Kidney (tissue), 14 donors: ENCODE data around the gene LPCAT4. TPM values are rescaled to one million over a fixed set of nuclear protein-coding genes. Genes with fewer than 3 reads are reported as not detected.
A peak's percentile ranks its signal among the peaks of the same experiment; 100 is the strongest.

ENCODE experiments used
- DNase-seq, 5 donors: peaks; one replicate each; pipeline ENCODE4 v3.0.0-alpha.2; 2013 to 2020
- FAIRE-seq: peaks from 2 replicates; lab custom pipeline; 2012; peaks lifted over from hg19 to GRCh38; lab: Jason Lieb, UNC
- H3K27ac ChIP-seq, 2 donors: one replicate each; pipeline ENCODE4 v1.7.0; 2013; ENCODE audit warnings: low read depth in 2 of 2, low read length in 2 of 2, inconsistent platforms in 1 of 2
- H3K27me3 ChIP-seq: one replicate; pipeline ENCODE4 v1.7.1; 2013; ENCODE audit warnings: low read length, inconsistent platforms; ENCODE audit not compliant: control insufficient read depth, insufficient read depth
- H3K36me3 ChIP-seq, 3 donors: one replicate each; pipeline versions ENCODE4 v1.7.0 to v1.7.1; 2013; ENCODE audit warnings: low read length in 3 of 3, control low read depth in 1 of 3, inconsistent platforms in 1 of 3; ENCODE audit not compliant: insufficient read depth in 3 of 3, control insufficient read depth in 2 of 3
- H3K4me1 ChIP-seq, 3 donors: one replicate each; pipeline versions ENCODE4 v1.7.0 to v1.7.1; 2013; ENCODE audit warnings: low read length in 3 of 3, inconsistent platforms in 1 of 3, low read depth in 1 of 3; ENCODE audit not compliant: control insufficient read depth in 2 of 3, insufficient read depth in 2 of 3
- H3K4me3 ChIP-seq, 3 donors: one replicate each; pipeline versions ENCODE4 v1.7.0 to v1.8.1; 2013; ENCODE audit warnings: low read length in 3 of 3, control low read depth in 1 of 3, inconsistent platforms in 1 of 3
- H3K9ac ChIP-seq, 3 donors: one replicate each; pipeline versions ENCODE4 v1.7.0 to v1.7.1; 2013; ENCODE audit warnings: low read length in 3 of 3, control low read depth in 1 of 3, inconsistent platforms in 1 of 3
- H3K9me3 ChIP-seq, 3 donors: one replicate each; pipeline versions ENCODE4 v1.7.0 to v1.7.1; 2013; ENCODE audit warnings: low read length in 3 of 3, control low read depth in 1 of 3, inconsistent platforms in 1 of 3; ENCODE audit not compliant: control insufficient read depth in 2 of 3, insufficient read depth in 1 of 3
- CTCF ChIP-seq: IDR thresholded peaks from 3 replicates; pipeline ENCODE4 v1.5.1; 2012; ENCODE audit warnings: mild to moderate bottlenecking, moderate library complexity, borderline replicate concordance; ENCODE audit not compliant: insufficient read depth; ENCODE audit errors: extremely low read depth
- intact Hi-C: fragments of 100-400 bp; cut with DNase I; formaldehyde crosslinking; loops from one replicate; pipeline ENCODE4 v1.11.1; 2022
- polyA plus RNA-seq: library from polyadenylated mRNA; stranded (reverse); fragments of 350-450 nt; fragmentation: Illumina TruSeq; extraction: RNeasy Lipid Tissue Mini Kit (QIAGEN cat#74804); gene quantifications from one replicate; pipeline ENCODE4 v1.2.3, GENCODE V29; 2014; ENCODE audit warnings: low read depth, low replicate concordance; ENCODE audit not compliant: insufficient read depth
- total RNA-seq: library from RNA; stranded (reverse); fragmentation: NEBNext Ultra II Directional; extraction: Animal tissue kit (Norgen Biotek cat#: 25700); gene quantifications from one replicate; pipeline ENCODE4 v1.2.1, GENCODE V29; 2021
- donor health status: control.
- donor health status: control.
- donor health status: control.
- donor health status: control.
- donor health status: control.
- donor health status: DM: yes; HTN: yes; CAD: no.
- donor health status: Normal renal cell carcinoma (clear cell type).

The LPCAT4 gene
- total and polyA plus RNA-seq, 2 donors from 2014 or later: 22.5 to 37.5 TPM

DNA sequence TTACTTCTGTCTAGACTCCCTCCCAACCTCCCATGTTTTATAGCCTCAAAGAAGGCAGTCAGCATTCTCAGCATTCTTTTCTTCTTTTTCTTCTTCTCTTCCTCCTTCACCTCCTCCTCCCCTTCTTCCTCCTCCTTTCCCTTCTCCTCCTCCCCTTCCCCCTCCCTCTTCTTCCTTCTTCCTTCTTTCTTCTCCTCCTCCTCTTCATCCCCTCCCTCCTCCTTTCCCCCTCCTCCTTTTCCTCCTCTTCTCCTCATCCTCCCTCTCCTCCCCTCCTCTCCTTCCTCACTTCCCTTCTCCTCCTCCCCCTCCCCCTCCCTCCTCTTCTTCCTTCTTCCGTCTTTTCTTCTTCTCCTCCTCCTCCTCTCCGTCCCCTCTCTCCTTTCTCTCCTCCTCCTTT, 3.6 kb upstream of the LPCAT4 start:
- Histone ChIP-seq H3K36me3 (no peaks in the 10 kb centered on the region), H3K4me1 (peaks cover 0 to 12% (median 0%) of the 10 kb centered on the region in 3 donors), H3K27me3 (no peaks in the 10 kb centered on the region), H3K27ac (no peak overlapping the region), H3K4me3 (no peak overlapping the region), H3K9me3 (no peaks in the 10 kb centered on the region), H3K9ac (no peak overlapping the region)
- intact Hi-C loops: no loop called here
- DNase-seq: no peak
- TF ChIP-seq CTCF: no peak
- no peak for FAIRE-seq

- Histone ChIP-seq H3K36me3 (no peaks in the 10 kb centered on the region), H3K4me1 (peaks cover 0 to 17% (median 0%) of the 10 kb centered on the region in 3 donors), H3K9ac (no peak overlapping the region), H3K27me3 (no peaks in the 10 kb centered on the region), H3K9me3 (no peaks in the 10 kb centered on the region), H3K4me3 (no peak overlapping the region), H3K27ac (no peak overlapping the region)
- intact Hi-C loops: no loop called here
- no peak for TF ChIP-seq CTCF
- FAIRE-seq (no peak), DNase-seq (no peak)
Observed at GRCh38 chr15:34370129-34370528, 3.1 kb upstream of the LPCAT4 start.

- no peaks in the 10 kb centered on the region for H3K36me3 ChIP-seq
- H3K4me3 ChIP-seq: peak overlapping the region; percentile 58 to 79 (median 67)
- no peak for FAIRE-seq
- intact Hi-C loops: loop anchor here (5.0 kb wide), 1 partner anchor 124 kb away; no protein-coding TSS in a partner anchor
- peak overlapping the region; percentile 32 to 55 (median 54) for H3K9ac ChIP-seq
- peak overlapping the region in 1 of 2 donors; percentile 23 for H3K27ac ChIP-seq
- no peaks in the 10 kb centered on the region for H3K9me3 ChIP-seq
- H3K27me3 ChIP-seq: no peaks in the 10 kb centered on the region
- peak; percentile 83 to 92 (median 89) for DNase-seq
- TF ChIP-seq CTCF: no peak
- H3K4me1 ChIP-seq: peaks cover 0 to 17% (median 0%) of the 10 kb centered on the region in 3 donors
Observed at GRCh38 chr15:34366271-34367065, 528 bp downstream of the LPCAT4 start.
